ENCODE measurements around the gene ABCC5.

- TF ChIP-seq EZH2 (IDR thresholded peaks at IDR 0.05; ENCODE audit: borderline replicate concordance, low read length): no peak
- TF ChIP-seq CTCF (IDR thresholded peaks at IDR 0.05; ENCODE audit: low read length): no peak
These were observed 146.1 kb downstream of the ABCC5 start for GRCh38 chr3:183871541-183871940.

Measured in OCI-LY1 (cell line).